Stimulated activated CD8-positive, alpha-beta memory T cell treated with anti-CD3 and anti-CD28 coated beads, Interleukin-12 subunit alpha, Interleukin-12 subunit beta, amount 100 ng/mL, for 4 hours (primary cell): ENCODE results near the gene OR51Q1.

Source experiments
- DNase-seq: peaks from one replicate; pipeline ENCODE4 v3.0.0-alpha.2; 2020; ENCODE audit warnings: low read depth

The OR51Q1 gene, protein sequence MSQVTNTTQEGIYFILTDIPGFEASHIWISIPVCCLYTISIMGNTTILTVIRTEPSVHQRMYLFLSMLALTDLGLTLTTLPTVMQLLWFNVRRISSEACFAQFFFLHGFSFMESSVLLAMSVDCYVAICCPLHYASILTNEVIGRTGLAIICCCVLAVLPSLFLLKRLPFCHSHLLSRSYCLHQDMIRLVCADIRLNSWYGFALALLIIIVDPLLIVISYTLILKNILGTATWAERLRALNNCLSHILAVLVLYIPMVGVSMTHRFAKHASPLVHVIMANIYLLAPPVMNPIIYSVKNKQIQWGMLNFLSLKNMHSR

GRCh38 chr11:5421811-5422210, at the start of gene OR51Q1:
TSS of gene OR51Q1 (plus strand) at chr11:5422111. CDS start at chr11:5422201, 90 bp downstream.
- DNase-seq: no peak

DNA sequence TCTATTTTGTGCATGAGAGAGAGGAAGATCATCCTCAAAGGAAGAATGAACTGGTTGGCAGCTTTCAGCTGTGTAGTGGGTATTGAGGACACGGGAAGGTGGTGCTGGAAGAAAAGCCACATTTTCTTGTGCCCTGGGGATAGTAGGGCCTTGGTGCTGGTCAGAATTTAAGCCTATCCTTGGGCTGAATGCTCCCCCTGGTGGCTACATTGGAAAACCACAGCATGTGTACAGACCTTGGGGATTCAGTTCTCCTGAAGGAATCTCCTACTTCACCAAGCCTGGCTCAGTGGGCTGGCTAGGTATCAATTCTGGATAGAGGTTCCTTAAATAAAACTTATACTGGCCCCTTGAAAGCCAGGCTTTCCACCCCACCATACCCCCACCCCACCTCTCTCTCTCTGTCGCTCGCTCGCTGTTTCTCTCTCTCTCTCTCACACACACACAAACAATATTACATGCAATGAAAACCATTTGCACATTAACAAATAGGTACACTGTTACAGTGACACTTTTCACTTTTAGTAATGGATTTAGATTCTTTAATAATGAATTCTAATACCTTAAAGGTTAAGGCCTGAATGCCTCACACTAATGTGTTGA, 41.1 kb upstream of the OR51Q1 start:
- DNase-seq: no peak

DNA sequence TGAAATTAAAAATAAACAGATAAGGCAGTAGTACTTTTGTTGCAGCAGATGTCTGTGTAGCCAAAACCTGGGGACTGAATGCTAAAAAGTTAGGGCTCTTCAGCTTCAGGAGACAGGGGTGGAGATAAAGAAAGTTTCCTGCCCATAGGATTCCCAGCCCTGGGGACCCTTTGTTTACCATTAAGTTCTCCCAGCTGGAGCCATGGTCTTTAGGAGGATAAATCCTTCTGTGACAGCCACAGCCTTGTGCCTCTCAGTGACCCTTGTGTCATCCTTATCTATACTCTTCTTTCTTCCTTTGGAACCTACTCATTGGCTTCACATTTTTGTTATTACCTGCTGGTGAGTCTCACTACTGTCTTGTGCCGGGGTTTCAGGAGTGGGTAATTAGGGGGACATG, 38.3 kb upstream of the OR51Q1 start, which contains the start of gene OR51M1:
OR51M1 (plus strand) TSS at position 237 of the 400 bp plus-strand sequence. CDS start 5,587 bp downstream, outside the sequence.
- DNase-seq: no peak

GRCh38 chr11:5384335-5384734, 37.6 kb upstream of the OR51Q1 start:
- DNase-seq: no peak

DNA sequence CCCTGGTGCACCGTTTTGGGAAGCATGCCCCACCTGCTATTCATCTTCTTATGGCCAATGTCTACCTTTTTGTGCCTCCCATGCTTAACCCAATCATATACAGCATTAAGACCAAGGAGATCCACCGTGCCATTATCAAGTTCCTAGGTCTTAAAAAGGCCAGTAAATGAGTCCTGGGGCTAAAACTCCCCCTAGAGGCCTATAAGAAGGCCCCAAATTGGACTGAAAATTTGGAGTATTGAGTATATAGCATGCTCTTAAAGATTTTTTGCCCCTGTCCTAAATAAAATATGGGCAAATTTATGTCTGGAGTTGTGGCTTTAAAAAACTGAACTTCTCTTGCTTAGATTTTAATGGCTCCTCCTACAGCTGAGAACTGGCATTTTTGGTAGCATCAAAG, 31.7 kb upstream of the OR51Q1 start:
- no peak for DNase-seq

DNA sequence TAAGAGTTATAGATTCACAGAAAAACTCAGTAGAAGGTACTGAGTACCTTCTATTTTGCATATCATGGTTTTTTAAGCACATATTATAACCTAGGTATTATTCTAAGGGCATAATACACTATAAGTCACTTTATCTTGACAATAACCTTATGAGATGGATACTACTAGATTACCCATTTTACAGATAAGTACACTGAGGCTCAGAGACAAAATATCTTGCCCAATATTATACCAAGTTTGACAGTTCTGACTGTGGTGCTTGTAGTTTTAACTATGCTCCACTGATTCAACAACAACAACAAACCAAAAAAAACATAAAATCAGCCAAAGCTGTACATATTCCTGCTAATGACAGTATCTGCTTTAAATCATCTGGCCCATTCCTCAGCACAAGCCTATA, 27.8 kb upstream of the OR51Q1 start:
- no peak for DNase-seq

DNA sequence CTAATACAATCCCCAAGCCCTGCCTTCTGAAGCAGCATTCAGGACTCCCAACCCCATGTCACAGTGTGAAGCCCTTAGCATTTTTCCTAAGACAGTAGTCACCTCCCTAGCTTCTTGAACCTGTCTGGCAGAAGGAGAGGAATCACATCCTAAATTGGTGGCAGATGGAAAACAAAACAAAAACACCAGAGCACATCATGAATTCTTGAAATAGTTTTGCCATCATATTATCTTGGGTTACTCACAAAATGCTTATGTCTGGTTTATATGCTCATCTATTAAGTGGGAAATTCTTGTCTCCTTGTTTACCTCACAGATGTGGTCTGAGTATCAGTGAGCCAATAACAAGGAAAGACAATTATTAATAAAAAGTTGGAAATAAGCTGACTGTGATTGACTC, 23.0 kb upstream of the OR51Q1 start:
- DNase-seq: no peak

DNA sequence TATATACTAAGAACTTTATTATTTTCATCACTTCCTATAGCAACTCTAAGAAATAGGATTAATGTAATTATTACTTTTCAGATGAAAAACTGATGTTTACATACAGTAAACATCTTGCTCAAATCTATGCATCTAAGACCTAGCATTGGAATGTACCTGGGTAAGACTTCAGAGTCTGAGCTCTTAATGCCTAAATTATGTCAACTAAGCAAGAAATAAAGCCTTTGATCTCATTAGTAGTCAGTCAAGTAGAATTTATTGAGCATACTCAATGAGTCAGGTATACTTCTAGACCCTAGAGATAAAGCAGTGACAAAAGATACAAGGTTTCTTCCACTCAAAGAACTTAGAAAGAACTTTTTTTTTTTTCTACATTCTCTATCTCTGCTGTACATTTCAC, 16.7 kb upstream of the OR51Q1 start:
- DNase-seq: no peak

DNA sequence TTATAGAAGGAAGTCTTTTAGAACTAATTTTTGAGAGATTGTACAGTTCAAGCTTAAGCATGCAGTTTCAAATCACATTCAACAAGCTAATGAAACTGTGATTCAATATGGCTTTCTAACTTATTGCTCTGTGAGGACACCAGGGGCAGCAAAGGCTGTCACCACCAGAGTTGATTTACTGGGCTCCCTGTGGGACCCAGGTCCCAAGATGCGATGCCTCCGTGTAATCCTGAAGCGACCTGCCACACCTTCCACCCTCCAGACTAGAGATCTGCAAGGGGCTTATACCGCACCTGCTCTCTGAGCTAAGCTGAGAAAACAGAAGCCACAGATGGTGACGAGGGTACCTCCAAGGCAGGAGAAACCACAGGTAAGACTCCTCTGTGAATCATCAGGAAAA, 918 bp upstream of the OR51Q1 start:
- no peak for DNase-seq

GRCh38 chr11:5423131-5423530, 1.2 kb downstream of the OR51Q1 start:
- DNase-seq: no peak

- DNase-seq: no peak
Measured at GRCh38 chr11:5441414-5441813, 19.5 kb downstream of the OR51Q1 start, which contains the start of gene OR51I1. TSS of gene OR51I1 (minus strand) at chr11:5441514. CDS start at chr11:5441514, 0 bp downstream.

DNA sequence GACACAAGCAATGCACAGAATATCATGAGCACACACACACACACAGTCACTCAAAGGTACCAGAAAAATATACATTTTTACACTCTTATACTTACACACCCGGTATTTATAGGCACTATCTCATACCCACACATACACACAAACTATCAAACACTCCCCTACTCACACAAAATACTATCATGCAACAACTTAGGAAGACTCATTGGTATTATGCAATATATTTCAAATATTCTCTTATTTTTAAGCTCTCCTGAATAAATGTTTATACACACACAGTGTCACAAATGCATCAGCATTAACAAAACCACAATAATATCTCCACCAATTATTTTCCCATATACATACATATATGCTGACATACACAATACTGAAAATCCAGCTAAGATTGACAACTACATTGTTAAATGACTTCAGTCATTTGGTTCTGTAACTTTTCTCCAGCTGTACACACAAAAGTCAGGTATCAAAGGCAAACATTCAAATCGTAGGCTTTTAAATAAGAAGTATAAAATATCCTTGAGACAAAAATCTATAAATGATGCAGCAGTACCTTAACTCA, 22.0 kb downstream of the OR51Q1 start:
- DNase-seq: no peak

GRCh38 chr11:5449023-5449422, 27.1 kb downstream of the OR51Q1 start, which contains the start of gene OR51I2:
TSS of gene OR51I2 (plus strand) at chr11:5449323. CDS start at chr11:5453489, 4,166 bp downstream.
- no peak for DNase-seq

DNA sequence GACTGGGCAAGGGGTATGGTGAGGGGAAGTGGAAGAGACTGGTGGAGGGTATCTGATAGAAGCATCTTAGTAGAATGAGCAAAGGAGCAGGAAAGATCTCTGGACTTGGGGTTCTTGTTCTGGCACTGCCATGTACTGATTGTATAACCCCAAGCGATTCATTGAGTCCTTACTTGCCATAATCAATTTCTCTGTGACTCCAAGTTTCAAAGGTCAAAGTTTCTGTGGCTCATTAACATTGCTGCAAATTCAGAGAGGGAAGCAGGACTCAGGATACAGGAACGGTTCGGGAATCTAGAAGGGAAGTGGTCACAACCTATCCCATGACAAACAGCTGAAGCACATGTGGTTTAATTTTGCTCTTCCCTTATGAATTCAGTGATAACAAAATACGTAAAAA, 27.5 kb downstream of the OR51Q1 start:
- DNase-seq: no peak

- no peak for DNase-seq
Measured at GRCh38 chr11:5460983-5461621, 39.2 kb downstream of the OR51Q1 start.

DNA sequence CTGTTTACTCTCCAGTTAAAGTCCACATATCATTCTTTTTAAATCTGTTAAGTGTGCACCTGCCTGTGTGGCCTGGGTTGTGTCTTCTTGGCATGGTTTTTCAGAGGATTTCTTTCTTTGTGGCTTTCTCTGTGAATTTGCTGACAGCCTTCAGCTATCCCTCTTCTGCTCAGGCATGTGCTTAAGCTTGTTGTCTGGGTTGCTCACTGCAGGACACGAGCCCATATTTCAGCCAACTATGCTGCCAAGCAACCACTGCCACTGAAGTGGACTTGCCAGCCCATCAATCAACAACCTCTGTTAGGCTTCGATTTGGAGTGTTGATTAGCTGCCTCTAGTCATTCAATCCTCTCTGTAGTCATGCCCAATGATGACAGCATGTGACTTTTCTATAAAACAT, 45.6 kb downstream of the OR51Q1 start:
- DNase-seq: no peak
